Dermis blood vessel endothelial cell (primary cell): ENCODE data around the gene NLRP9. TPM values are rescaled to one million over a fixed set of nuclear protein-coding genes. Genes with fewer than 3 reads are reported as not detected.

Experiments used
- DNase-seq: peaks from one replicate; pipeline ENCODE4 v3.0.0; 2010
- total RNA-seq: library from RNA; depleted of rRNA; stranded (reverse); fragments of >200 nt; gene quantifications from 2 replicates; pipeline ENCODE4 v1.2.3, GENCODE V29; 2014

Gene NLRP9
- total RNA-seq, 1 donor from 2014 or later: not detected

DNA sequence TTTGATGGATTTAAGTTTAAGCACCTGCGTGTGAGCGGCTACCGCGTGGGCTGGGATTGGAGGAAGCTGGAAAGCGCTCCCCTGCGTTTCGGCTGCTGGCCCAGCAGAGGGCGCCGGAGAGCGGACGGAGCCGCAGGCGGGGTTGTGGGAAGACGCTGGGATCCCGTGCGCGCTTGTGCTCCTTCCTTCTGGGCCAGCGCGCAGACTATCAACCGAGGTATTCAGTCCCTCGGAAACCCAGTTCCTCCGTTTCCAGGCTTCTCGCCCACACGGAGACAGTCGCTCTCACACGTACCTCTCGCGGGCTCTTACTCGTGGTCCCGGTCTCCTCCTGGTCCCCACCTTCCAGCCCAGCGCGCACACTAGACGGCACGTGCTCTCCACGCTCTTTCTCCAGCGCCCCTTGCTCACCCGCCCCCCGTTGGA, 34.4 kb downstream of the NLRP9 start:
- peak; percentile 47 for DNase-seq

DNA sequence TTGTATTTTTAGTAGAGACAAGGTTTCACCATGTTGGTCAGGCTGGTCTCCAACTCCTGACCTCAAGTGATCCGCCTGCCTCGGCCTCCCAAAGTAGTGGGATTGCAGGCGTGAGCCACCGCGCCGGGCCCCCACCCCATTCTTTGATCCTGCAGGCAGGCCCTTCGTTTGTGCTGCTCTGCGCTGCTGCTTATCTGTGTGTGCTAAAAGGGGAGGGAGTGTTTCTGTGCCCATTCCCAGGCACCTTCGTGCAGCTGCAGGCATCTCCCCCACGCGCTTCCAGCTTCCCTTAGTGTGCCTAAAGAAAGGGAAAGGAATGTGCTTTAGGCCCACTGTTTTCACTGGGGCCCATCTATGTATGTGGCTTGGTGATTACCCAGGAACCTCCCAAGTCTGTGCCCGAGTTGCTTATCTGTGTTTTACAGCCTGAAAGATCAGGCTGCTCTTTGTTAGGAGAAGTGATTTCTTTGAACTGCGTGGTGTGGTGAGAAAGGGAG, 36.0 kb downstream of the NLRP9 start:
- DNase-seq: no peak

DNA sequence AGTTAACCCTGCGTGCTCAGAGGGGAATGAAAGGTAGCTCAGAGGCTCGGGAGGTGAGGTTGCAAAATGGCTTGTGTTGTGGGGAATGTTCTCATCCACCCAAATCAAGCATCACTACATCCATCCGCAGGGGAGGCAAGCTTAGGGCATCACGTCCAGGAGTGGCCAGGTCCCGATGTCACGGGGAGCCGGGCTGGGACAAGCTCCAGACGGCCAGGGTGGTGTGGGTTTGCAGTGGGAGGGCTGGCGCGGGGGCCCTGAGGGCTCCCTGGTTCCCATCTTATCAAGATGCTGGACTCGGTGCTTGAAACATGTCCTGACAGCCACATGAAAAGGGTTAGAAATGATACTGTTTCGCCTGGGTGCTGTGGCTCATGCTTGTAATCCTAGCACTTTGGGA, 37.4 kb downstream of the NLRP9 start:
- no peak for DNase-seq

DNA sequence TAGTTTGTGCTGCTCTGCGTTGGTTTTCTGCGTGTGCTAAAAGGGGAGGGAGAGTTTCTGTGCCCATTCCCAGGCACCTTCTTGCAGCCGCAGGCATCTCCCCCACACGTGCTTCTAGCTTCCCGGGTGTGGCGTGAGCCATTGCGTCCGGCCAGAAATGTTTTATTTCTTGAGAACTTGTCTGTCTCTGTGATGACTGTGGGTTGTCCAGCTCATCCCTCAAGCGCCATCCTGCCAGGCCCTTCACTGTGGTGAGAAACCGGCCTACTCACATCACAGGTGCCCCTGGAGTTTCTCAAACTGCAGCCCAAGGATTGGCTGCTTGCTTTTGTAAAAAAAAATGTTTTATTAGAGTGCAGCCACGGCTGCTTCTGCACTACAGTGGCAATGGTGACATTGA, 39.0 kb downstream of the NLRP9 start:
- no peak for DNase-seq

DNA sequence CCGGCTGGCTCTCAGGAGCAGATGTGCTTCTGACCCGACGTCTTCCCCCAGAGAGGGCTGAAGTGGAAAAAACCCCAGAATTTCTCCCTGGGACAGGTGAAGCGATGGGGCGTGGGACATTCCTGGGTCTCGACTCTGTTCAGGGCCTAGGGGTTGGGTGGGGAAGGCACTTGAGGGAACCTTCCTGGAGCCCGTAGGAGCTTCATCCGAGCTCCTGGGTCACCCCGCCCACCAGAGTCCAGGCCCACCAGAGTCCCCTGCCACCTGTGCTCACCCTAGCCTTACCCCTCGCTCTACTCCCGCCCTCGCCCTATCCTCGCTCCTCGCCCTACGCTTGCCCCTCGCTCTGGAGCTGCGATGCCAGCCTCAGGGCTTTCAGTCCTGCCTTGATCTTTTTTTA, 39.9 kb downstream of the NLRP9 start:
- DNase-seq: no peak

DNA sequence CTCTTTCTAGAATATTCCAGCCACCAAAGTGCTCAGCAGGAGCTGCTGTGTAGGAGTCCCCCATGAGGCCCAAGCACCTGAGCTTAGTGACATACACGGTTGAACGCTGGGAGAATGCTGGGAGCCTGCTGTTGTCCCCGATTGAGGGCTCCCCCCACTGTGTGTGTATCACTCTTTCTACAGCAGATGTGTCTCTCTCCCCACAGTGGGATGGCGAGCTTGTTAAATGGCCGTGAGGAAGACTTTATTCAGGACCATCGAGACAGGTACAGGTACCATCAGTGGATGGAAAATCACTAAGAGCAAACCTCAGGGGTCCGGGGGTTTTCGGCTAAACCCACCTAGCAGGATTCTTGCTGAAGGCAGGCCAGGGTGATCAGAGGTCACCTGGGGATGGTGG, 40.5 kb downstream of the NLRP9 start:
- DNase-seq: no peak

DNA sequence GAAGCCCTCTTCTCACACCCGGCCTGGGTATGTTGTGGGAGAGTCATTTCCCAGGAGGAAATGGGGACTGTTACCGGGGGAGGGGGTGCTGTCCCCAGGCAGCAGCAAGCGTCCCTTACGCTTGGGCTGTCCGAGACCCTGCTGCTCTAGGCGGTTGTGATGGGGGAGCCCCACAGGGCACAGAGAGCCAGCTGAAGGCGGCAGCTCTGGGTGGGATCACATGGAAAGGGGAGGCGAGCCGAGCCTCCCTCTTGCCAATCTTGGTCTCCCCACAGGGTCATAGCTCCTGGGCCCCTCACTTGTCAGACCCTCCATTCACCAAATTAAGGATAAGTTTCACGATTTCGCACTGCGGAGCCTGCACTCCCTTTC, 41.1 kb downstream of the NLRP9 start:
- DNase-seq: no peak

DNA sequence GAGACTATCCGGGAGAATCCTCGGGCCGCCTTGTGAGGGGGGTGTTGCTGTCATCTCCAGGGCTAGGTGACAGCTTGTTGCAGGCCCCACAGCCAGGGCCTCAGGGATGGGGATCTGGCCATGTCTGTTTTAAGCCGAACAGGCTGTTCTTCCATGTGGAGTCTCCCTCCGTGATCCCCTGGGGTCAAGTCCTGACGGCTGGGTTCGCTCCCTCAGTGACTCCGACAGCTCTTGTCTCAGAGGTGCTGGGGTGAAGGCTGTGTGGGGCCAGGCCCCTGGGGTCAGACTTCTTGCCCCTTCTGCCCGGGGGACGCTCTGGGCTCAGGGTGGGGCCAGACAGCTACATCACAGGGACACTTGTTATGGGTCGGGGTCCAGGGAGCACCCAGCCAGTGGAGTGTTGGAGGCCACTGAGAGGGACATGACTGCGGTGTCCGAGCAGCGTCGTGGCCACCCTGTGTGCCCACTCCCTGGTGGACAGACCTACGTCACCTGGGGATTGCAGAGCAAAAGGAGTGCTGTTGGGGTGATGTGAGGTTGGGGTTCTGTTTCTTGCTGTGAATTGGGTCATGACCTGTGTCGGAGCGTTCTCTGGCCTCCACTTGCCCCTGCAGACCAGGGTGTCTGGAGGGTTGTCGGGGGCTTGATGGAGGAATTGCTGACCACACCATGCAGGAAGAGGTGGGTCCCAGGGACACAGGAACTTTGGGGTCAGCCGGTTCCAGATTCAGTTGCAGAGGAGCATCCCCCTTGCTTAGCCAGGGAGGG, 41.7 kb downstream of the NLRP9 start:
- no peak for DNase-seq

DNA sequence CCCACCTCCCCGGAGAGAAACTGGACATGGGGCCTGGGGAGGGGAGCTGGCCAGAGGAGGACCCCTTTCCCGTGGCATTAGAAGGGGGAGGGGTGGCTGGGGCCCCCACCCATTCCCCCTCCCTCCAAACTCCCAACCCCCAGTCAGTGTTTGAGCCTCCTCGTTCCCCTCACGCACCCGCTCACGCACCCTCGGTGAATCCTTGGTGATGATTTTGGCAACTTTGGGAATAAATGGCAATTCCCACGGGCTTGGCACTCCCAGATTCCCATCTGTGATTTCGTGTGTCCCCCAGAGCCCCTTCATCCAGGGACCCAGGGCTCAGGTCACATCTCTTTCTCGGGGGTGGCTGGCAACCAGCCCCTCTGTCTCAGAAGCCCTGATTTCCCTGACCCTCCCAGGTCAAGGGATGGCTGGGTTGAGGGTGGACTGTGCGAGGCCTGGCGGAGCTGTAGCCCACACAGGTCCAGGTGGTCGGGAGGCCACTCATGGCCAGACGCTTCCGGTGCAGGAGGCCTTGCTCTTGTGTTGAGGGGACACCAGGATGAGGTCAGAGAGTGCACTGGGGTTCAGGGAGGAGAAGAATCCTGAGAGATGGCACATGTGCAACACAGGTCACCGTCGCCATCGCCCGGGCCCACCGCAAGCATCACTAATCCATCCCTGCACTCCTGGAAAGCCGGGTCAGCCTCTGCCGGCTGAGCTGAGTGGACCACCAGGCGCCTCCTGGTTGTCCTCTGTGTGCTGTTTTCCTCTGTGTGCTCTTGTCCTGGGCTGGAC, 42.5 kb downstream of the NLRP9 start:
- no peak for DNase-seq

DNA sequence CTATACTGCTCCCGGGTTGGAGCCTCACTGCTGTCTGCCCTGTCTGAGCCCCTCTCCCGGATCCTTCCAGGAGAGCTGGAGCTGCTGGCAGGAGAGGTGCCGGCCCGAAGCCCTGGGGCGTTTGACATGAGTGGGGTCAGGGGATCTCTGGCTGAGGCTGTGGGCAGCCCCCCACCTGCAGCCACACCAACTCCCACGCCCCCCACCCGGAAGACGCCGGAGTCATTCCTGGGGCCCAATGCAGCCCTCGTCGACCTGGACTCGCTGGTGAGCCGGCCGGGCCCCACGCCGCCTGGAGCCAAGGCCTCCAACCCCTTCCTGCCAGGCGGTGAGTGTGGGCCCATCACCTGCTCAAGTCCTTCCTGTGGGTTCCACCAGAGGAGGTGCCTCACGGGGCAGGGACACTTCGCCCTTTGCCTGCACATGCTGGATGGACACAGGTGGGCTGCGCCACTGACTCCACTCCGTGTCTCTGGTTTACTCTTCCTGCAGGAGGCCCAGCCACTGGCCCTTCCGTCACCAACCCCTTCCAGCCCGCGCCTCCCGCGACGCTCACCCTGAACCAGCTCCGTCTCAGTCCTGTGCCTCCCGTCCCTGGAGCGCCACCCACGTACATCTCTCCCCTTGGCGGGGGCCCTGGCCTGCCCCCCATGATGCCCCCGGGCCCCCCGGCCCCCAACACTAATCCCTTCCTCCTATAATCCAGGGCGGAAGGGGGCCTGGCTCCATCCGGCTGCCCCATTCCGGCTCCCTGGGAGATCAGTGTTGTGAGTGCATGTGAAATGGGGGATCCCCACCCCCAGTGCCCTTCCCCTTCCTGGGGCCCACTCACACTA, 43.3 kb downstream of the NLRP9 start:
- no peak for DNase-seq

DNA sequence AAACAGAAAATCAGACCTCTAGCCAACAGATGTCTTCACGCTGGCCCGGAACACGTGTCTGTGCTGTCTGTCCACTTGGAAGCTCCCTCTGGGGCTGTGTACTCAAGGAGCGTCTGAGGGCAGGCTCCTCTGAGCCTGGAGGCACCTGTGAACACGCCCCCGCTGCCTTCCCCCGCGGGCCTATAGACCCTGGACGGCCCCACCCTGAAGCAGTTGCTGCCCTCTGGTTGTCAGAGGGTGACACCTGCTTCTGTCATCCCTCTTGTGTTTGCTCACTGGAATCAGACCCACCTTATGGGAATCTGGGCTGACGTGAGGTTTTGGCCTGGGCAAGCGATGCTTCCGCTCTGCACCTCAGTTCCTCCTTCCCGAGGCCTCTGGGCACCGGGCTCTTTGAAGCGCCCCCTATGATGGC, 44.0 kb downstream of the NLRP9 start:
- DNase-seq: no peak

DNA sequence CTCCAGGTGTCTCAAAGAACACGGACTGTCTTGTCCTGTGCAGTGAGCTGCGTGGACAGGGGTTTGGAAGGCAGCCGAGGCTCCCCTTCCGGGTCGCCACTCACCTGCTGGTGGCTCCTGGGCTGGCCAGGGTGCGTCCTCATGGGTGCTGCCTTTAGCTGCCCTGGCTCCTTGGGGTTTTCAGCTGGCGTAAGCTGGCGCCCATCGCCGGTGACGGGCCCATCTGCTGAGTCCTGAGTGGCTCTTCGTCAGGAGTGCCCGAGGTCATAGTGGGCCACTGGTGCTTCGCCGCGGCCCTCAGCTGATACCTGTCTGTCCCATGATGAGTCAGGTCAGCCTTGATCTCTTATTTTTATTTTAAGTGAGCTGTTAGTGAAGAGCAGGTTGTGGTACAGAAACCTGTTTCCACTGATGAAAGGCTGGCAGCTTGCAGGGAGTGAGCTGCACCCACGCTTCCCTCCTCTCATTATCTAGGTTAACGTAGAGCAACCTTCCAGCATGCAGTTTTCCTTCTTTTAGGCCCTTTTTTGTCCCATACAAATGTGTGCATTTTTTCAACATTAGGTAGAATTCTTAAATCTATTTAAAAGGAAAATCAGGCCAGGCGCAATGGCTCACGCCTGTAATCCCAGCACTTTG, 44.7 kb downstream of the NLRP9 start:
- no peak for DNase-seq

DNA sequence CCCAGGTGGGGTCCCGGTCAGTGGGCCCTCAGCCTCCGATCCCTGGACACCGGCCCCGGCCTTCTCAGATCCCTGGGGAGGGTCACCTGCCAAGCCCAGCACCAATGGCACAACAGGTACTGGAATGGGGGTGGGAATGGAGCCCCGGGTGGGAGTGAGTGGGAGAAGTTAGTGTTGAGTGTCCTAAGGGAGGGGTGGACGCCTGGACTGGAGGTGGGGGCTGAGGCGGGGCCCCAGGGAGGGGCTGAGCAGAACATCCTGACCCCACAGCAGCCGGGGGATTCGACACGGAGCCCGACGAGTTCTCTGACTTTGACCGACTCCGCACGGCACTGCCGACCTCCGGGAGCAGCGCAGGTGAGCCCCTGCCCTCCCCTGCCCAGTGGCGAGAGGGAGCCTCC, 45.5 kb downstream of the NLRP9 start:
- DNase-seq: no peak

DNA sequence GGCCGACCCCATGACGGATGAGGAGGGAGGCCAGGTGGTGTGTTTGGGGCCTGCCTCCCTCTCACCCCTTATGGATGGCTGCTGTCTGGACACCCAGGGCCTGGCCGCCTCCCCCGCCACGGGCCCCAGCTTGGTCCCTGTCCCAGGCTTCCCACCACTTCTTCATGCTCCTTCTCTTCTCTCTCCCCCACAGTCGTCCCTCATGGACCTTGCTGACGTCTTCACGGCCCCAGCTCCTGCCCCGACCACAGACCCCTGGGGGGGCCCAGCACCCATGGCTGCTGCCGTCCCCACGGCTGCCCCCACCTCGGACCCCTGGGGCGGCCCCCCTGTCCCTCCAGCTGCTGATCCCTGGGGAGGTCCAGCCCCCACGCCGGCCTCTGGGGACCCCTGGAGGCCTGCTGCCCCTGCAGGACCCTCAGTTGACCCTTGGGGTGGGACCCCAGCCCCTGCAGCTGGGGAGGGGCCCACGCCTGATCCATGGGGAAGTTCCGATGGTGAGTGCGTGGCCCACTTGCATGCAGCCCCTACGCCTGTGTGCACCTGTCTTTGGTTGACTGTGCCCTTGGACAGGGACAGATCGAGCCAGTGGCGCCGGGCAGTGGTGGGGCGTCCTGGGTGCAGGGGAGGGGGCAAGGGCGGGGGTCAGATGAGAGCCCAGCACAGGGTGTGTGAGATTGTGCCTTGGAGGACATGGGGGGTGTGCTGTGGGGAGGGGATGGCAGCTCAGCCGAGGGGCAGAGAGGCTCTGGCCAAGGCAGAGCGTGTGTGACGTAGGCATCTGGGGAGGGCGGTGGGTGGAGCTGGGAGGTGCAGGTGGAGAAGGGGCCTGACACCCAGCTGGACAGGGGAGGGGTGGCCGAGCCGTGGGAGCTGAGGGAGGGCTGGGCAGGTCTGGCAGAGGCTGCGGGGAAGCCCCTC, 46.4 kb downstream of the NLRP9 start:
- DNase-seq: no peak

DNA sequence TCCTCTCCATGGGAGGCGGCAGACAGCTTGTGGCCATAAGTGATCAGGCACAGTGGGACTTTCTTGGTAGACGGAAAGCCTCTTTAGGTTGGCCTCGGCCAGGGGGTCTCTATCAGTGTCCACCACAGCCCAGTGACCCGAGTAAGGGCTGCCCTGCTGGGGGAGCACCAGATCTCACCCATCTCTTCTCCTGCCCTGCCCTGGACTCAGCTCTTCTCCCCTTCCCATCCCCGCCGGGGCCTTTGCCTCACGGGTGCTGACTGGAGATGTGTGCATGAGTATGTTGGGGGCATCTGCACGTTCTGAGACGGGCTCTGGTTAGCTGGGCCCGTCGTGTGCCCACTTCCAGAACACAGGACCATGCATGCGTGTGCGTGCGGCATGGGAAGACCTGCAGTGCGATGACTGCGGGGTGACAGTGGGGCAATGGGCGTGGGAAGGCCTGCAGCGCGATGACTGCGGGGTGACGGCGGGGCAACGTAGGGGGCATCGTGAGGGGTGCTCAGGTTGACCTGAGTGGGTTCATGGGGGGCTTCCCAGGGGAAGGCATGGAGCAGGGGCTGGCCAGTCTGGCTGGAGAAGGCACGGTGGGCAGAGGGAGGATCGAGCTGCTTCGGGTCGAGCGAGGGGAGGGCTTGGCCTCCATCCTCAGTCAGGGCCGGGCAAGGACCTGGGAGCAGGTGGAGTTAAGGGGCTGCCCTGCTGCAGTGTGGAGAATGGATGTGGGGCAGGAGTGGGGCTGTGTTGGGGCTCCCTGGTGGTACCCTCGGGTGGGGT, 47.2 kb downstream of the NLRP9 start:
- no peak for DNase-seq

DNA sequence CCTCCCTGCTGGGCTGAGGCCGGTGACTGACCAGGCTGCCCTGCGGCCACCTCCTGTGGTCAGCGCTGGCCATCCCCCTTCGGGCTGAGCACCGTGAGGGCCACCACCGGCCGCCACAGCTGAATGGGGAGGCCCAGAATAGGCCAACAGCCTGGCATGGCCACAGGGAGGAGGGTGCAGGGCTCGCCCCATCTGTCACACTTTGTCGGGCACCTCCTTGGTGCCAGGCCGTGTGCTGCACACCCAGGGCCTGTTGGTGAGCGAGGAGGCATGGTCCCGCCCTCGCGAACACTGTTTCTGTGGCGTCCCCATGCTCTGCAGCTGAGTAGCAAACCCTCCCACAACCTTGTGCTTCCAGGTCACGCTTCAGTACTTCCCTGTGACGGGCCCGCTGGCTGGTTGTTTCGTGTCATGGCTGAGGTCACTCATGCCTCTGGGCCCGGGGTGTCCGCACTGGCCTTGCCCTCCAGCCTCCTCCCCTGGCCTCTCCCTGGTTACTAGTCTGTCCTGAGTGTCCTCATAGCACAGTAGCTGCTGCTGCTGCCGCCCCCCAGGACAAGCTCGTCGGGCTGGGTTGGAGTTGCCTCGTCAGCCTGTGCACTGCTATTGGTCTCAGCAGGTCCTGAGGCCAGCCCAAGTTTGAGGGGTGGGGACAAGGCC, 48.0 kb downstream of the NLRP9 start:
- DNase-seq: no peak

DNA sequence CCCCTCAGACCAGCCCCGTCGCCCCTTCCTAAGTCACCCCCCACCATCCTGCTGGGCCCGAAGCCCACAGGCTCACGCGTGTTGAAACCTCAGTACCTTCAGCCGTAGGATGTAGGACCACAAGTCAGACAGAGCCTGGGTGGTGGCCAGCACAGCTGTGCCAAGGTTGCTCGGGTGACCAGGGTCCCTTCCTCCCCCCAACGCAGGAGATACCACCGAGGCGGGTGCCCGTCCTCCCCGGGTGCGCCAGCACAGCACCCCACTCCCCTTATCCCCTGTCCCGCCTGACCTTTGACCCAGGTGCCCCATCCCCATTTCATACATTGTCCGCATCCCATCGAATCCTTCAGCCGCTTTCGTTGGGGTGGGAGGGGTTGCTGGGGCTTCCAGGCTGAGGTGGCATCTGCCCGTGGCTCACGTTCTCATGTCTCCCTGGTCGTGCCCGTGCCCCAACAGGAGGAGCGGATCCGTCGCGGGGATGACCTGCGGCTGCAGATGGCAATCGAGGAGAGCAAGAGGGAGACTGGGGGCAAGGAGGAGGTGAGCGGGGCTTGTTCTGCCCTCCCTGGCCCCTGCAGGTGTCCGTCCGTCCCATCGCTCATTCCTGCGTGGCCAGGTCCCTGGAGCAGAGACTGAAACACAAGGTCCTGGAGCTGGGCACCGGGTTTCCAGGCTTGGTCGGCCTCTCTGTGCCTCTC, 48.6 kb downstream of the NLRP9 start:
- DNase-seq: no peak

DNA sequence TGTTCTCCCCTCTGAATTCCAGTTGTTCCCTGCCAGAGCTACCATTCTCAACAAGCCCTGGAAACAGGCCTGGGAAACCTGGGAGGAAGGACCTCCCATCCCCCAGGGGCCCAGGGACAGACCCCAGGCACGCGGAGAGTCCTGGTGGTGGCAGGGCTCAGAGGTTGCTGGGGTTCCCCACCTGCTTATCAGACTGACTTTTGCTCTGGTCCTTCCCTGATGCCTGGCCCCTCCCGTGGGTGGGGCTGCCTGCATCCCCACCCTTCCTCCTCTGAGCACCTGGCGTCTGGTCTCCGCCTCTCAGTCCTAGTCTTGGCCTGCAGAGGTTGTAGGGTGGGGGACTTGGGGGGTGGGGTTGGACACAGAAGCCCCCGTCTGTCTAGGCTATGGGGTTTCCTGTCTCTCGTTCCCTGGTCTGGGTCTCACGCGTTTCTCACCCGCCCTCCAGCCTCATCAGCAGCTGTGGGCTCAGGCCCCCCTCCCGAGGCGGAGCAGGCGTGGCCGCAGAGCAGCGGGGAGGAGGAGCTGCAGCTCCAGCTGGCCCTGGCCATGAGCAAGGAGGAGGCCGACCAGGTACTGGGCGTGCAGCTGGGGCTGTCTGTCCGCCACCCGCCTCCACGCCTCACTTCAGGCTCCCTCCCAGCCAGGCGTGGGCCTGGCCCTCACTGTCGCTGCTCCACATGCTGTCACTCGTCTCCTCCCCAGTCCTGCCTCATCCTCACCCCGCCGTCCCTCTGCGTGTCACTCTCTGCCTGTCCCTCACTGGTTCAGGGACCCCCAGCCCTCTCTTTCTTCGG, 49.6 kb downstream of the NLRP9 start:
- DNase-seq: no peak
